Stimulated activated CD8-positive, alpha-beta memory T cell treated with anti-CD3 and anti-CD28 coated beads, Interleukin-12 subunit alpha, Interleukin-12 subunit beta, amount 100 ng/mL, for 4 hours (primary cell): ENCODE data around the gene STAT4.

Source experiments
- DNase-seq: peaks from one replicate; pipeline ENCODE4 v3.0.0-alpha.2; 2020; ENCODE audit warnings: low read depth

The STAT4 gene

GRCh38 chr2:191150600-191151330 is at the start of gene STAT4:
Gene STAT4 (minus strand): TSS chr2:191150994. CDS start chr2:191148203, 2,791 bp downstream.
- DNase-seq: peak; percentile 68

GRCh38 chr2:191199929-191200512 is 49.2 kb upstream of the STAT4 start:
- DNase-seq: no peak

- DNase-seq: no peak
These were observed 47.5 kb upstream of the STAT4 start for GRCh38 chr2:191198271-191198670.

GRCh38 chr2:191197096-191197495 is 46.3 kb upstream of the STAT4 start:
- DNase-seq: no peak

GRCh38 chr2:191195021-191195420 is 44.2 kb upstream of the STAT4 start:
- DNase-seq: no peak

- no peak for DNase-seq
These were observed 40.2 kb upstream of the STAT4 start for GRCh38 chr2:191190861-191191552.

- DNase-seq: no peak
These were observed 39.6 kb upstream of the STAT4 start for GRCh38 chr2:191190435-191190834.

- DNase-seq: no peak
These were observed 38.4 kb upstream of the STAT4 start for GRCh38 chr2:191189112-191189635.

GRCh38 chr2:191188550-191189093 is 37.8 kb upstream of the STAT4 start:
- DNase-seq: no peak

- DNase-seq: no peak
These were observed 36.5 kb upstream of the STAT4 start for GRCh38 chr2:191187105-191187829.

- DNase-seq: no peak
These were observed 33.7 kb upstream of the STAT4 start for GRCh38 chr2:191184457-191184856.

- DNase-seq: no peak
These were observed 32.7 kb upstream of the STAT4 start for GRCh38 chr2:191183516-191183915.

- no peak for DNase-seq
These were observed 32.3 kb upstream of the STAT4 start for GRCh38 chr2:191183081-191183480.

GRCh38 chr2:191180713-191181112 is 29.9 kb upstream of the STAT4 start:
- no peak for DNase-seq

- no peak for DNase-seq
These were observed 29.5 kb upstream of the STAT4 start for GRCh38 chr2:191180276-191180675.

- no peak for DNase-seq
These were observed 28.2 kb upstream of the STAT4 start for GRCh38 chr2:191178806-191179514.

- DNase-seq: no peak
These were observed 27.2 kb upstream of the STAT4 start for GRCh38 chr2:191177751-191178736.

- DNase-seq: no peak
These were observed 26.1 kb upstream of the STAT4 start for GRCh38 chr2:191176801-191177438.

- no peak for DNase-seq
These were observed 25.5 kb upstream of the STAT4 start for GRCh38 chr2:191176305-191176704.

GRCh38 chr2:191174442-191174841 is 23.6 kb upstream of the STAT4 start:
- no peak for DNase-seq
